Urothelium cell line (cell line): Measurements from ENCODE around the gene ICAM2.

Experiments used
- DNase-seq: peaks from one replicate; pipeline ENCODE4 v3.0.0; 2011; ENCODE audit warnings: low spot score, mixed read lengths
- FAIRE-seq: peaks from 2 replicates; lab custom pipeline; 2011; peaks lifted over from hg19 to GRCh38; lab: Jason Lieb, UNC

Gene ICAM2

GRCh38 chr17:63978272-63979200 is 41.9 kb downstream of the ICAM2 start:
- FAIRE-seq: peak; percentile 40
- DNase-seq: no peak

GRCh38 chr17:63976702-63977101 is 43.7 kb downstream of the ICAM2 start:
- DNase-seq: no peak
- no peak for FAIRE-seq

- DNase-seq: no peak
- FAIRE-seq: no peak
Observed at GRCh38 chr17:63975541-63976092, 44.8 kb downstream of the ICAM2 start.

- DNase-seq (peak; percentile 86), FAIRE-seq (no peak)
Observed at GRCh38 chr17:63974594-63975192, 45.7 kb downstream of the ICAM2 start.

- DNase-seq: peak; percentile 70
- FAIRE-seq: peak; percentile 98
Observed at GRCh38 chr17:63973930-63974593, 46.4 kb downstream of the ICAM2 start.

GRCh38 chr17:63973247-63973646 is 47.2 kb downstream of the ICAM2 start:
- peak; percentile 30 for FAIRE-seq
- DNase-seq: no peak

- DNase-seq: no peak
- no peak for FAIRE-seq
Observed at GRCh38 chr17:63972796-63973195, 47.6 kb downstream of the ICAM2 start, which contains the start of gene SCN4A. Gene SCN4A (minus strand): TSS chr17:63972918. CDS start chr17:63972841, 77 bp downstream.

GRCh38 chr17:63969278-63969677 is 51.2 kb downstream of the ICAM2 start:
- FAIRE-seq (no peak), DNase-seq (no peak)

- DNase-seq: peak; percentile 67
- FAIRE-seq: peak; percentile 99
Observed at GRCh38 chr17:63967953-63968352, 52.5 kb downstream of the ICAM2 start.

GRCh38 chr17:63966646-63967264 is 53.7 kb downstream of the ICAM2 start:
- DNase-seq (no peak), FAIRE-seq (peak; percentile 82)

GRCh38 chr17:63963123-63963522 is 57.3 kb downstream of the ICAM2 start:
- FAIRE-seq: peak; percentile 5
- no peak for DNase-seq

GRCh38 chr17:63962298-63962744 is 58.1 kb downstream of the ICAM2 start:
- DNase-seq: no peak
- peak; percentile 30 for FAIRE-seq

GRCh38 chr17:63961355-63962212 is 58.8 kb downstream of the ICAM2 start:
- FAIRE-seq: peak; percentile 44

GRCh38 chr17:63960430-63960829 is 60.0 kb downstream of the ICAM2 start:
- DNase-seq (no peak), FAIRE-seq (no peak)

More at GRCh38 chr17:63961355-63962212, 58.8 kb downstream of the ICAM2 start:
- DNase-seq: peak; percentile 61

- FAIRE-seq (no peak), DNase-seq (no peak)
Observed at GRCh38 chr17:63960006-63960405, 60.4 kb downstream of the ICAM2 start.

- DNase-seq: no peak
Observed at GRCh38 chr17:63956296-63956920, 64.0 kb downstream of the ICAM2 start.

GRCh38 chr17:63955791-63956190 is 64.6 kb downstream of the ICAM2 start:
- FAIRE-seq (no peak), DNase-seq (no peak)

More at GRCh38 chr17:63956296-63956920, 64.0 kb downstream of the ICAM2 start:
- no peak for FAIRE-seq

- DNase-seq (no peak), FAIRE-seq (peak; percentile 59)
Observed at GRCh38 chr17:63955232-63955631, 65.2 kb downstream of the ICAM2 start.
